GM19395 (cell line): ENCODE data around the gene RAPGEF1.

ENCODE experiments used
- ATAC-seq: cut with Tn5 transposase; IDR thresholded peaks from one replicate; pipeline ENCODE4 v1.9.1; 2021; ENCODE audit warnings: mild to moderate bottlenecking, moderate library complexity; ENCODE audit not compliant: unreplicated experiment

The RAPGEF1 gene

GRCh38 chr9:131545003-131545785 lies 194.7 kb downstream of the RAPGEF1 start, which contains the start of gene PRRT1B:
TSS of gene PRRT1B (plus strand) at chr9:131545523. CDS start at chr9:131545616, 93 bp downstream.
- ATAC-seq = no peak

GRCh38 chr9:131543141-131543540 lies 196.7 kb downstream of the RAPGEF1 start:
- no peak for ATAC-seq

- no peak for ATAC-seq
Observed at GRCh38 chr9:131539223-131539923, 200.5 kb downstream of the RAPGEF1 start.

- no peak for ATAC-seq
Observed at GRCh38 chr9:131537946-131538345, 201.9 kb downstream of the RAPGEF1 start.

GRCh38 chr9:131534721-131535237 lies 205.1 kb downstream of the RAPGEF1 start:
- no peak for ATAC-seq

GRCh38 chr9:131530920-131531832 lies 208.7 kb downstream of the RAPGEF1 start, which contains the start of gene UCK1:
TSS of gene UCK1 (minus strand) at chr9:131531263. CDS start at chr9:131531174, 89 bp downstream.
- ATAC-seq = peak; percentile 81

- ATAC-seq = peak; percentile 31
Observed at GRCh38 chr9:131530546-131530919, 209.3 kb downstream of the RAPGEF1 start.

- no peak for ATAC-seq
Observed at GRCh38 chr9:131529597-131530545, 210.0 kb downstream of the RAPGEF1 start.

- no peak for ATAC-seq
Observed at GRCh38 chr9:131528886-131529505, 210.9 kb downstream of the RAPGEF1 start.

- no peak for ATAC-seq
Observed at GRCh38 chr9:131528186-131528585, 211.7 kb downstream of the RAPGEF1 start.
